ENCODE results near the gene SSUH2.

- TF ChIP-seq CTCF (IDR thresholded peaks at IDR 0.05; ENCODE audit: low read depth, low read length, missing input control) (no peak), JUND (IDR thresholded peaks at IDR 0.05) (no peak)
Measured at GRCh38 chr3:8578282-8578681, 66.3 kb downstream of the SSUH2 start.
